Measurements from ENCODE around the gene ME1. TPM values are rescaled to one million over a fixed set of nuclear protein-coding genes. Genes with fewer than 3 reads are reported as not detected.

The ME1 gene
- total and polyA plus RNA-seq, 9 of the 15 experiments (the other 6 are each of a cell fraction or from before 2014, with no cell fraction given): 3.2 to 10.4 (median 5.5) TPM

DNA sequence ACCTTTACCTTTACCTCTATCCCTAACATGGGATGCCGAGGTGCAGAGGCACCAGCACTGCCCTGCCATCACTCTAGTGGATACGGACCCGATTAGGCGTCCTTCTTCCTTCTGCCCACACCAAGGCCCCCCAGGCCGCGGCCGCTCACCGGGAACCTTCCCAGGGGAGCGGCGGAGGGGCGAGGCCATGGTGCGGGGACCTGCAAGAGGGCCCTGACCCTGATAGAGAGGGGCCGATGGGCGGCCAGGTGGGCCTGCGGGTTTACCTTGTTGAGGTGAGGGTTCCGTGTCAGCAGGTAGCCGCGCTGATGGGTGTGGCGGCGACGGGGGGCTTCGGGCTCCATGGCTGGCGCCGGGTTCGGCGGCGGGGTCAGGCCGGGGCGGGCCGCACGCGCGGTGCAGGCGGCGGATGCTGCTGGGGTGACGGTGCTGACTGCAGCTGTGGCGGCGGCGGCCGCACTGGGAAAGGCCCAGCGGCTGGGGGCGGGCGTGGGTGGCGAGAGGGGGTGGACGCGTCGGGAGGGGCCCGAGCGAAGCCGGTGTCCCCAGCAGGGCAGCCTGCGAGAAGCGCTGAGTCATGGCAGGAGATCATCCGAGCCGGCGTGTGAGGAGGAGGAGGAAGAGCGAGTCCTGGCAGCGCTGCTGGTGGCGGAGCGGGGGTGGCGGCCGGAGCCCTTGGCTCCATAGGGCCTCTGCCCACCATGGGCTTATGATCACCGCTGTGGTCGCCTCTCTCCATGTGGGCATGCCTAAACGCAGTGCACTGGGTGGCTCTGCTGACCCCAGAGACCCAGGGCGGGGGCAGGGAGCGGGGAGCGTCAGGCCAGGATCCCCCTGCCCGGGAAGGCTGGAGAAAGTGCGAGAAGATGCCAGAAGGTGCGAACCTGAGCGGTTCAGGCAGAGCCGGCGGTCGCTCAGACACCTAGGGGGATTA is at the start of gene ME1 (continued):
- TF ChIP-seq HDAC2 (IDR thresholded peaks at IDR 0.05) (peak; percentile 25; the same call in 1 of the 2 replicates), HMGN3 (IDR thresholded peaks at IDR 0.05; ENCODE audit: borderline replicate concordance, extremely low read depth, insufficient read length, low read depth, low read length) (peak; percentile 95), SUPT5H (IDR thresholded peaks at IDR 0.05) (peak; percentile 70), MTA1 (IDR thresholded peaks at IDR 0.05; ENCODE audit: borderline replicate concordance) (no peak), SOX6 (IDR thresholded peaks at IDR 0.05) (0 out of 2 replicates have a peak, but pooled peaks have one; percentile 14), PRMT5 (CRISPR knock-in tag; IDR thresholded peaks at IDR 0.05) (no peak), RBFOX2 (IDR thresholded peaks at IDR 0.05; ENCODE audit: low read depth, low read length) (peak; percentile 90), ZNF586 (CRISPR knock-in tag; conservative IDR thresholded peaks at IDR 0.05) (no peak), RBBP5 (IDR thresholded peaks at IDR 0.05; ENCODE audit: borderline replicate concordance, insufficient read depth, low read length, poor library complexity, severe bottlenecking) (peak; percentile 69), CHD4 (IDR thresholded peaks at IDR 0.05; ENCODE audit: insufficient read depth, insufficient replicate concordance, low read depth, low read length, poor library complexity, severe bottlenecking) (peak; percentile 47), KDM1A (IDR thresholded peaks at IDR 0.05) (peak; percentile 20 to 28; a peak in 2 of 4 replicates), MCM5 (IDR thresholded peaks at IDR 0.05; ENCODE audit: low read depth) (no peak), ATF1 (CRISPR knock-in tag; IDR thresholded peaks at IDR 0.05) (no peak), ATF1 (tag; IDR thresholded peaks at IDR 0.05) (peak; percentile 44), TAF15 (IDR thresholded peaks at IDR 0.05; ENCODE audit: low read depth, low read length) (no peak), DMBX1 (CRISPR knock-in tag; IDR thresholded peaks at IDR 0.05; ENCODE audit: borderline replicate concordance) (no peak), TRIM25 (IDR thresholded peaks at IDR 0.05; ENCODE audit: borderline replicate concordance) (no peak), NR4A1 (CRISPR knock-in tag; IDR thresholded peaks at IDR 0.05) (0 out of 2 replicates have a peak, but pooled peaks have one; percentile 60), NR4A1 (tag; IDR thresholded peaks at IDR 0.05) (no peak), JUND (IDR thresholded peaks at IDR 0.05; ENCODE audit: borderline replicate concordance, low read depth, low read length) (peak; percentile 80), JUND (tag; IDR thresholded peaks at IDR 0.05; ENCODE audit: borderline replicate concordance, low read depth, low read length) (peak; percentile 51; the same call in 1 of the 3 replicates), TFAP4 (CRISPR knock-in tag; IDR thresholded peaks at IDR 0.05; ENCODE audit: borderline replicate concordance) (peak; percentile 78)
- TF ChIP-seq, protein P1, sequence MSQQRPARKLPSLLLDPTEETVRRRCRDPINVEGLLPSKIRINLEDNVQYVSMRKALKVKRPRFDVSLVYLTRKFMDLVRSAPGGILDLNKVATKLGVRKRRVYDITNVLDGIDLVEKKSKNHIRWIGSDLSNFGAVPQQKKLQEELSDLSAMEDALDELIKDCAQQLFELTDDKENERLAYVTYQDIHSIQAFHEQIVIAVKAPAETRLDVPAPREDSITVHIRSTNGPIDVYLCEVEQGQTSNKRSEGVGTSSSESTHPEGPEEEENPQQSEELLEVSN (IDR thresholded peaks at IDR 0.05; ENCODE audit: borderline replicate concordance in 1 of 2, extremely low read depth in 1 of 2, insufficient read depth in 1 of 2, insufficient read length in 1 of 2, low read depth in 1 of 2, low read length in 1 of 2, poor library complexity in 1 of 2, severe bottlenecking in 1 of 2): peak; percentile 3 to 79

Data from K562 (cell line).